ENCODE measurements around the gene LIF.

- TF ChIP-seq CTCF (IDR thresholded peaks at IDR 0.05; ENCODE audit: extremely low read depth in 1 of 2, insufficient read depth in 1 of 2, low read depth in 1 of 2, low read length in 2 of 2) (no peak), POLR2A (IDR thresholded peaks at IDR 0.05; ENCODE audit: low read depth, low read length) (peak; percentile 44), MAX (IDR thresholded peaks at IDR 0.05; ENCODE audit: insufficient read depth, insufficient read length) (no peak), POLR2AphosphoS5 (IDR thresholded peaks at IDR 0.05; ENCODE audit: insufficient read depth, low read depth, low read length) (no peak), MYC (IDR thresholded peaks at IDR 0.05; ENCODE audit: low read depth, low read length) (no peak), EZH2 (IDR thresholded peaks at IDR 0.05; ENCODE audit: borderline replicate concordance, low read depth, low read length, severe bottlenecking) (no peak), FOS (IDR thresholded peaks at IDR 0.05; ENCODE audit: borderline replicate concordance, insufficient read depth, low read length) (no peak), JUN (IDR thresholded peaks at IDR 0.05; ENCODE audit: borderline replicate concordance, insufficient read depth, insufficient read length, low read depth) (no peak), GATA2 (IDR thresholded peaks at IDR 0.05; ENCODE audit: insufficient read depth, insufficient read length, low read depth, low read length) (no peak)
Measured at GRCh38 chr22:30290342-30291057, 43.9 kb upstream of the LIF start.
